ENCODE measurements around the gene DEFB121.

GRCh38 chr20:31374346-31374745, 31.7 kb downstream of the DEFB121 start:
- no peak for TF ChIP-seq PCBP1 (IDR thresholded peaks at IDR 0.05; ENCODE audit: low read depth, low read length, poor library complexity, severe bottlenecking)
- TF ChIP-seq ZBTB40 (IDR thresholded peaks at IDR 0.05), result no peak
- TF ChIP-seq ZBTB40 (CRISPR knock-in tag; IDR thresholded peaks at IDR 0.05), result no peak
- no peak for TF ChIP-seq C11orf30 (IDR thresholded peaks at IDR 0.05; ENCODE audit: low read depth)
- TF ChIP-seq, protein P1, sequence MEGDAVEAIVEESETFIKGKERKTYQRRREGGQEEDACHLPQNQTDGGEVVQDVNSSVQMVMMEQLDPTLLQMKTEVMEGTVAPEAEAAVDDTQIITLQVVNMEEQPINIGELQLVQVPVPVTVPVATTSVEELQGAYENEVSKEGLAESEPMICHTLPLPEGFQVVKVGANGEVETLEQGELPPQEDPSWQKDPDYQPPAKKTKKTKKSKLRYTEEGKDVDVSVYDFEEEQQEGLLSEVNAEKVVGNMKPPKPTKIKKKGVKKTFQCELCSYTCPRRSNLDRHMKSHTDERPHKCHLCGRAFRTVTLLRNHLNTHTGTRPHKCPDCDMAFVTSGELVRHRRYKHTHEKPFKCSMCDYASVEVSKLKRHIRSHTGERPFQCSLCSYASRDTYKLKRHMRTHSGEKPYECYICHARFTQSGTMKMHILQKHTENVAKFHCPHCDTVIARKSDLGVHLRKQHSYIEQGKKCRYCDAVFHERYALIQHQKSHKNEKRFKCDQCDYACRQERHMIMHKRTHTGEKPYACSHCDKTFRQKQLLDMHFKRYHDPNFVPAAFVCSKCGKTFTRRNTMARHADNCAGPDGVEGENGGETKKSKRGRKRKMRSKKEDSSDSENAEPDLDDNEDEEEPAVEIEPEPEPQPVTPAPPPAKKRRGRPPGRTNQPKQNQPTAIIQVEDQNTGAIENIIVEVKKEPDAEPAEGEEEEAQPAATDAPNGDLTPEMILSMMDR (IDR thresholded peaks at IDR 0.05 in 2 of 3, conservative IDR thresholded peaks at IDR 0.05 in 1 of 3; ENCODE audit: insufficient read depth in 2 of 3, low read depth in 1 of 3, low read length in 3 of 3), result no peak
- no peak for TF ChIP-seq RAD21 (CRISPR knock-in tag; conservative IDR thresholded peaks at IDR 0.05 in 1 of 2, IDR thresholded peaks at IDR 0.05 in 1 of 2)
- TF ChIP-seq CBX3 (IDR thresholded peaks at IDR 0.05; ENCODE audit: borderline replicate concordance in 1 of 2, low read length in 2 of 2), result no peak
- no peak for TF ChIP-seq CREM (IDR thresholded peaks at IDR 0.05; ENCODE audit: low read depth)
- TF ChIP-seq, protein P2, sequence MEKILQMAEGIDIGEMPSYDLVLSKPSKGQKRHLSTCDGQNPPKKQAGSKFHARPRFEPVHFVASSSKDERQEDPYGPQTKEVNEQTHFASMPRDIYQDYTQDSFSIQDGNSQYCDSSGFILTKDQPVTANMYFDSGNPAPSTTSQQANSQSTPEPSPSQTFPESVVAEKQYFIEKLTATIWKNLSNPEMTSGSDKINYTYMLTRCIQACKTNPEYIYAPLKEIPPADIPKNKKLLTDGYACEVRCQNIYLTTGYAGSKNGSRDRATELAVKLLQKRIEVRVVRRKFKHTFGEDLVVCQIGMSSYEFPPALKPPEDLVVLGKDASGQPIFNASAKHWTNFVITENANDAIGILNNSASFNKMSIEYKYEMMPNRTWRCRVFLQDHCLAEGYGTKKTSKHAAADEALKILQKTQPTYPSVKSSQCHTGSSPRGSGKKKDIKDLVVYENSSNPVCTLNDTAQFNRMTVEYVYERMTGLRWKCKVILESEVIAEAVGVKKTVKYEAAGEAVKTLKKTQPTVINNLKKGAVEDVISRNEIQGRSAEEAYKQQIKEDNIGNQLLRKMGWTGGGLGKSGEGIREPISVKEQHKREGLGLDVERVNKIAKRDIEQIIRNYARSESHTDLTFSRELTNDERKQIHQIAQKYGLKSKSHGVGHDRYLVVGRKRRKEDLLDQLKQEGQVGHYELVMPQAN (IDR thresholded peaks at IDR 0.05; ENCODE audit: borderline replicate concordance), result no peak
